ENCODE measurements around the gene BCL2L2.
"Not testable (repeated sequence)": the region's sequence is repeated elsewhere in the genome, so short reads cannot be mapped to it uniquely, and the experiment has no call there.

BCL2L2 gene, protein sequence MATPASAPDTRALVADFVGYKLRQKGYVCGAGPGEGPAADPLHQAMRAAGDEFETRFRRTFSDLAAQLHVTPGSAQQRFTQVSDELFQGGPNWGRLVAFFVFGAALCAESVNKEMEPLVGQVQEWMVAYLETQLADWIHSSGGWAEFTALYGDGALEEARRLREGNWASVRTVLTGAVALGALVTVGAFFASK

GRCh38 chr14:23306412-23307145 lies at the start of gene BCL2L2:
Gene BCL2L2 (plus strand): TSS chr14:23306833. CDS start chr14:23307768, 935 bp downstream.
- DNase-seq: peak; percentile 93

DNA sequence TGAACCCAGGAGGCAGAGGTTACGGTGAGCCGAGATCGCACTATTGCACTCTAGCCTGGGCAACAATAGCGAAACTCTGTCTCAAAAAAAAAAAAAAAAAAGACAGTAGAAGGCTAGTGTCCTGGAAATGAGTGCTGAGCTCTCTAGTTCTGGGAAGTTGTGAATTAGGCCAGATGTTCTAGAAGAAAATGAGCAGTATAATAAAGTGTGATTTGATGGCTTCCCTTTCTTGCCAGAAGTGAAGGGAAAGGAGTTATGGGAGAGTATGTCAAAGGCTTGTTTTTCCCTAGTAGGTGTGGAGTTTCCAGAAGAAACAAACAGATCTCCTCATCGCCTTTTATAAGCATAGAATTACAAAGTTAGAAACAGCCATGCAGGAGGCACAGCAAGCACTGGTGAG lies 48.4 kb upstream of the BCL2L2 start:
- DNase-seq: no peak

- DNase-seq: no peak
Observed at GRCh38 chr14:23259426-23259825, 47.2 kb upstream of the BCL2L2 start.

GRCh38 chr14:23260849-23261248 lies 45.8 kb upstream of the BCL2L2 start:
- DNase-seq: not testable (repeated sequence)

GRCh38 chr14:23269193-23269592 lies 37.4 kb upstream of the BCL2L2 start:
- no peak for DNase-seq

GRCh38 chr14:23275412-23275811 lies 31.2 kb upstream of the BCL2L2 start:
- no peak for DNase-seq

- DNase-seq: no peak
Observed at GRCh38 chr14:23277189-23277588, 29.4 kb upstream of the BCL2L2 start.

DNA sequence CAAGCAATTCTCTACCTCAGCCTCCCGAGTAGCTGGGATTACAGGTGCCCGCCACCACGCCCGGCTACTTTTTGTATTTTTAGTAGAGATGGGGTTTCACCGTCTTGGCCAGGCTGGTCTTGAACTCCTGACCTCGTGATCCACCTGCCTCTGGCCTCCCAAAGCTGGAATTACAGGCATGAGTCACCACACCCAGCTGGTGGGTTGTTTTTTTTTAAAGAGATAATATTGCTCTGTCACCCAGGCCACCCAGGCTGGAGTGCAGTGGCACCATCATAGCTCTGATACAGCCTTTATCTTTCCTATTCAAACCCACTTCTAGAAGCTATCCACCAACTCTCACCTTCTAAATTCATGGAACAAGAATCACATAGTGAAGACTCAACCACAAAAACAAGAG lies 28.7 kb upstream of the BCL2L2 start:
- not testable (repeated sequence) for DNase-seq

DNA sequence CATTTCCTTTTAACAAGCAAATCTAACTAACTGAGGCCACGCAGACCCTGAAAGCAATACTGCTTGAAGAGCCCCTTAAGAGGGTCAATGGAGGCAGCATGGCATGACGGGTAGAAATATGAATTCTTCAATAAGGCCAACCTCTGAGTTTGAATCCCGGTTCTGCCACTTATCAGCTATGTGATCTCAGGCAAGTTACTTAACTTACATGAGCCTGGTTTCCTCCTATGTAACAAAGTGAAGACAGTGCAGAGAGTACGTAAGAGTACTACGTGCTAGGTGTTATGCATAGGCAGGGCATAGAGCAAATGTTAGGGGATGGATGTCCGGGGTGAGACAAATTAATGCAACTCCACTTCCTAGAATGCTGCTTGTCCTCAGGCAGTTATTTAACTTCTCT lies 25.4 kb upstream of the BCL2L2 start:
- DNase-seq: no peak

GRCh38 chr14:23284654-23285529 lies 21.7 kb upstream of the BCL2L2 start:
- peak; percentile 25 for DNase-seq

- no peak for DNase-seq
Observed at GRCh38 chr14:23285530-23286019, 21.1 kb upstream of the BCL2L2 start.

- DNase-seq: peak; percentile 100
Observed at GRCh38 chr14:23286020-23286901, 20.4 kb upstream of the BCL2L2 start, which contains the start of gene HOMEZ. Gene HOMEZ (minus strand): TSS chr14:23286132. CDS start chr14:23285952, 180 bp downstream.

GRCh38 chr14:23286902-23287479 lies 19.6 kb upstream of the BCL2L2 start:
- no peak for DNase-seq

DNA sequence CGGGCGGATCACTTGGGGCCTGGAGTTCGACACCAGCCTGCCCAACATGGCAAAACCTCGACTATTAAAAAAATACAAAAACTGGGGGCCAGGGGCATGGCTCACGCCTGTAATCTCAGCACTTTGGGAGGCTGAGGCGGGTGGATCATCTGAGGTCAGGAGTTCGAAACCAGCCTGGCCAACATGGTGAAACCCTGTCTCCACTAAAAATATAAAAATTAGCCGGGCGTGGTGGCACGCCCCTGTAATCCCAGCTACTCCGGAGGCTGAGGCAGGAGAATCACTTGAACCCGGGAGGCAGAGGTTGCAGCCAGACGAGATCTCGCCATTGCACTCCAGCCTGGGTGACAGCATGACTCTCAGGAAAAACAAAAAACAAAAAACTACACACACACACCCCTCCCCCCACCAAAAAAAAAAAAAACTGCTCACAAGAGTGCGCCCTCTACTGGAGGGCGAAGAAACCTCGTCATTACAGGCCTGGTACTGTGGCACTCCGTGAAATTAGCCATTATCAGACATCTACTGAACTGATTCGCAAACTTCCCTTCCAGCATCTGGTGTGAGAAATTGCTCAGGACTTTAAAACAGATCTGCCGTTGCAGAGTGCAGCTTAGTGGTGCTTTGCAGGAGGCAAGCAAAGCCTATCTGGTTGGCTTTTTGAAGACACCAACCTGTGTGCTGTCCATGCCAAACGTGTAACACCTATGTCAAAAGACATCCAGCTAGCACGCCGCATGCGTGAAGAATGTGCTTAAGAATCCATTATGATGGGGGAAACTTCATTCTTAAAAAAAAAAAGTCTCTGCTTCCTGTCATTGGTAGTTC lies 11.7 kb upstream of the BCL2L2 start:
- peak; percentile 26 for DNase-seq

DNA sequence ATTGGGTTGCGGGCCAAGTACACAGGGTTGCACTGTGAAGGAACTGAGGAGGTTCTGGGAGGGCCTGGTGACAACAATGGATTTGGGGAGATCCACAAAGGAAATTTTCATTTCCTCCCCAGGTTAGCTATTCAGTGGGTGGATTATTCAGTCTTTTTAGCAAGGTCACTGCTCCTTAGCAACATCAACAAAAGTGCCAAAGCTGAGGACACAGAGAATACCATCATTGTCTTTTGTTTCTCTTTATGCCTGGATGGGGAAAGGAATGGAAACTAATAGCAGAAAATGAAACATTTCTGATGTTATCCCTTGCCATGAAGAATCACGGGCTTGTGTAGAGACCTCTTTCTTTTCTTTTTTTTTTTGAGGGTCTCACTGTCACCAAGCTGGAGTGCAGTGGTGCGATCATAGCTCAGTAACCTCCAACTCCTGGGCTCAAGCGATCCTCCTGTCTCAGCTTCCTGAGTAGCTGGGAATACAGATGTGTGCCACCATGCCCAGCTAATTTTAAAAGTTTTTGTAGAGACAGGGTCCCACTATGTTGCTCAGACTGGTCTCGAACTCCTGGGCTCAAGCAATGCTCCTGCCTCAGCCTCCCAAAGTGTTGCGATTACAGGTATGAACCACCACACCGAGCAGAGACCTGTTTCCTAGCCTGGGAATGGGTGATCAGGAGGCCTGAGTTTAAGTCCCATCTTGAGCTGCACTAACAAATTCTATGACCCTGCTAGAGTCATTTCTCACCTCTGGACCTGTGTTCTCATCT lies 10.4 kb upstream of the BCL2L2 start:
- no peak for DNase-seq

GRCh38 chr14:23297096-23297495 lies 9.5 kb upstream of the BCL2L2 start:
- no peak for DNase-seq

DNA sequence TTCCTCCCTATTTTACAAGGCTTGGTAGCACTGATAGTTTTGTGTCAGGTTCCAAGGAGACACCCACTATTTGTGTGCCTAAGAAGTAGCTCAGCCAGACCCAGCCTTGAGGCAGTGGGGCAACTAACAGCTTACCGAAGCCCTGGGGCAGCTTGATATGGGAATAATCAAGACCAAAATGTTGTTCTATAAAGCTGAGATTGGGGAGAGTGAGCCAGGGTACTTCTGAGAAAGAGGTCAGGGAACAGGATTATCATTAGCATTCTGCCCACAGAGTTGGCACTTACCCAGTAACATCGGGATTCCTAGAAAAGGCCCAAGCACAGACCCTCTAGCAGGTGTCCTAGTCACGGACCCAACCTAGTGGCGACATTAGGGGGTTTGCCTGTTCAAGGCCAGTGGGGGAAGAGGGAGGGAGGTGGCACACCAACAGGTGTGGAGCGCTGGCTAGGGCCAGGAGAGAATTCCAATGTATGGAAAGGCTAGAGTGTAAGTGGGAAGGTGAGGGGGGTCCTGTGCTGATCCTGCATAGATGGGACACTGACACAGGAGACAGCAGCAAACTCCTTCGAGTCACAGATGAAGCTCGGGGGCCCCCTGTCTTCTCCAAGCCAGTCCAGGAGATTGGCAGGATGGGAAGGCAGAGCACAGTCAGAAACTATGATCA lies 8.9 kb upstream of the BCL2L2 start:
- no peak for DNase-seq

DNA sequence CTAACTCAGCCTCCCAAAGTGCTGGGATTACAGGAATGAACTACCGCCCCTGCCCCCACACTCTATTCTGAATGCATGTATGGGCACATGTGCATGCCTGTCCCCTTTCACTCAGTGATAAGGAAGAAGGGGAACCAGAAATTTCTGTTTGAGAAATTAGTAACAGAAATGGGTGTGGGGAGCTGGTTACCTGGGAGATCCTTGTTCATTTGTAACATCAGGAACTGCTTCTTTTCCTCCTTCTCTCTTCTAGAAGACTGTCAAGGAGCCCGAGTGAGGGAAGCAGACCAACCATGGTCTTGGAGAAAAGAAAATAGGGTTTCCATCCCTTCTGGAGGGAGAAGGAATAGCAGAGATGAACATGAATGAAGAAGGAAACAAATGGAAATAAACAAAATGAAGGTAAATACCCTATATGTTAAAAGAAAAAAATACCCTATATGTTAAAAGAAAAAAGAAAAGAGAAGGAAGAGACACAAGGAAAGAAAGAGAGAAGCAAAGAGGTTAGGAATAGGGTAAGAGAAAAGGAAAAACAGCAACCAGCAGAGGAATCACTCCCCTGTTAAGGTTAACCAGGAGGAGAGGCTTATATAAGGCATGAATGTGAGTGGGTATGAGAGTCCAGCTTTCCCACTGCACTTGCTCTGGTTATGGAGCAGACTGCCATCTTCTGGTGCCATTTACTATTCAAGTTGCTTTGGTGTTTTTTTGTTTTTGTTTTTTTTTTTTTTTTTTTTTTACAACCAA lies 7.2 kb upstream of the BCL2L2 start:
- DNase-seq: peak; percentile 40

All from DMS79 treated with DMSO at 0.1 percent for 48 hours (cell line).